HCT116 (cell line): Measurements from ENCODE around the gene ACTN2. TPM values are rescaled to one million over a fixed set of nuclear protein-coding genes. Genes with fewer than 3 reads are reported as not detected.

Experiments
- ATAC-seq: fragments of 200-7000 bp; cut with Tn5 transposase; 2 replicates; pipeline ENCODE4 v1.9.1; 2020; ENCODE audit warnings: mild to moderate bottlenecking, moderate library complexity
- BruUV-seq: library from RNA; stranded (reverse); fragments of 400-500 nt; replicated peaks from 2 replicates; lab custom pipeline; 2021; lab: Mats Ljungman, UMichigan
- CTCF ChIA-PET: fragments of 300-600 bp; sonication (Branson Sonifier 250); formaldehyde crosslinking; loops from one replicate; lab custom pipeline; 2021; ENCODE audit warnings: antibody characterized with exemption; lab: Charles Lee
- POLR2A ChIA-PET: fragments of 300-600, 350-600 bp; sonication (Branson Sonifier 250); formaldehyde crosslinking; loops from one replicate; lab custom pipeline; 2021; ENCODE audit warnings: antibody characterized with exemption; lab: Charles Lee
- RAD21 ChIA-PET, 2 experiments: fragments of 300-600 bp; sonication (Branson Sonifier 250); formaldehyde crosslinking; loops; one replicate each; lab custom pipeline; 2023; ENCODE audit warnings: low total read pairs in 2 of 2; ENCODE audit not compliant: uncharacterized antibody in 2 of 2, unreplicated experiment in 2 of 2, low non-redundant PET in 1 of 2; lab: Charles Lee
- DNase-seq: peaks from one replicate; pipeline ENCODE4 v3.0.0-alpha.2; 2010; ENCODE audit warnings: low read depth, low spot score
- H2AFZ ChIP-seq: fragments of 200-600 bp; shearing (Covaris generic), sonication (generic); 2 replicates; pipeline ENCODE4 v1.6.1; 2017; ENCODE audit warnings: low read depth, mixed run types, mixed read lengths, antibody characterized with exemption, low read length; ENCODE audit not compliant: poor library complexity, severe bottlenecking
- H3K27ac ChIP-seq: 2 replicates; pipeline ENCODE4 v1.5.1; 2012; ENCODE audit warnings: low read depth, low read length
- H3K27me3 ChIP-seq: fragments of 200-600 bp; sonication (generic); 2 replicates; pipeline ENCODE4 v1.6.1; 2016; ENCODE audit warnings: mixed run types, low read length, mixed read lengths; ENCODE audit not compliant: insufficient read depth
- H3K36me3 ChIP-seq, 2 experiments: fragments of 200-500 bp in 1 of 2; fragments of 200-600 bp in 1 of 2; sonication (Bioruptor generic) in 1 of 2; sonication (generic) in 1 of 2; 2 replicates each; pipeline versions ENCODE4 v1.5.1 to v1.6.1; 2014 to 2016; ENCODE audit warnings: low read length in 2 of 2, inconsistent platforms in 1 of 2, mixed read lengths in 1 of 2, mixed run types in 1 of 2; ENCODE audit not compliant: insufficient read depth in 2 of 2, control insufficient read depth in 1 of 2
- H3K4me1 ChIP-seq, 2 experiments: fragments of 200-600 bp in 1 of 2; sonication (generic) in 1 of 2; 2 replicates each; pipeline versions ENCODE4 v1.5.1 to v1.6.1; 2012 to 2017; ENCODE audit warnings: low read length in 2 of 2, inconsistent platforms in 1 of 2, mild to moderate bottlenecking in 1 of 2, mixed read lengths in 1 of 2, mixed run types in 1 of 2, moderate library complexity in 1 of 2; ENCODE audit not compliant: insufficient read depth in 2 of 2, control insufficient read depth in 1 of 2
- H3K4me2 ChIP-seq: fragments of 200-600 bp; sonication (generic); 2 replicates; pipeline ENCODE4 v1.6.1; 2017; ENCODE audit warnings: mixed run types, low read length, mixed read lengths
- H3K4me3 ChIP-seq, 2 experiments: fragments of 200-600 bp in 1 of 2; sonication (generic) in 1 of 2; replicated peaks in 1 of 2; 2 replicates each; pipeline ENCODE4 v1.5.1; 2011 to 2016; ENCODE audit warnings: low read length in 2 of 2, control low read depth in 1 of 2, low read depth in 1 of 2, mild to moderate bottlenecking in 1 of 2, mixed read lengths in 1 of 2, mixed run types in 1 of 2
- H3K79me2 ChIP-seq: fragments of 200-600 bp; sonication (generic); 2 replicates; pipeline ENCODE4 v1.6.1; 2017; ENCODE audit warnings: mild to moderate bottlenecking, mixed run types, low read length, moderate library complexity, mixed read lengths; ENCODE audit not compliant: insufficient read depth
- H3K9ac ChIP-seq: fragments of 200-600 bp; sonication (generic); 2 replicates; pipeline ENCODE4 v1.6.1; 2016; ENCODE audit warnings: low read length, mixed read lengths
- H3K9me2 ChIP-seq: fragments of 200-600 bp; sonication (generic), shearing (Covaris generic); 2 replicates; pipeline ENCODE4 v1.6.1; 2017; ENCODE audit warnings: mixed run types, mild to moderate bottlenecking, moderate library complexity; ENCODE audit not compliant: insufficient read depth
- H3K9me3 ChIP-seq, 2 experiments: fragments of 200-500 bp in 1 of 2; fragments of 200-600 bp in 1 of 2; sonication (Bioruptor generic) in 1 of 2; sonication (generic) in 1 of 2; 2 replicates each; pipeline ENCODE4 v1.6.1; 2014 to 2017; ENCODE audit warnings: low read length in 2 of 2, mixed read lengths in 2 of 2, inconsistent platforms in 1 of 2, low read depth in 1 of 2, mild to moderate bottlenecking in 1 of 2, mixed run types in 1 of 2, moderate library complexity in 1 of 2; ENCODE audit not compliant: control insufficient read depth in 1 of 2, insufficient read depth in 1 of 2
- H4K20me1 ChIP-seq: fragments of 200-600 bp; sonication (generic), shearing (Covaris generic); 2 replicates; pipeline ENCODE4 v1.6.1; 2017; ENCODE audit warnings: mixed run types, mild to moderate bottlenecking, moderate library complexity; ENCODE audit not compliant: insufficient read depth
- CBX3 ChIP-seq: IDR thresholded peaks from 2 replicates; pipeline ENCODE4 v1.6.1; 2012; ENCODE audit warnings: low read depth
- ELF1 ChIP-seq: IDR thresholded peaks from 2 replicates; pipeline ENCODE4 v1.6.1; 2012; ENCODE audit warnings: low read depth, borderline replicate concordance
- EZH2 ChIP-seq: fragments of 200-600 bp; sonication (generic); IDR thresholded peaks from 2 replicates; pipeline ENCODE4 v1.6.1; 2017; ENCODE audit warnings: antibody characterized with exemption, mixed run types
- EZH2phosphoT487 ChIP-seq: fragments of 200-600 bp; IDR thresholded peaks from 2 replicates; pipeline ENCODE4 v1.6.1; 2018; ENCODE audit warnings: antibody characterized with exemption, borderline replicate concordance
- POLR2A ChIP-seq: IDR thresholded peaks from 2 replicates; pipeline ENCODE4 v1.7.0; 2011; ENCODE audit warnings: borderline replicate concordance; ENCODE audit not compliant: insufficient read depth, insufficient read length; ENCODE audit errors: extremely low read depth
- POLR2AphosphoS5 ChIP-seq: IDR thresholded peaks from 2 replicates; pipeline ENCODE4 v1.6.1; 2011; ENCODE audit warnings: mild to moderate bottlenecking, low read depth, low read length, moderate library complexity
- RAD21 ChIP-seq: IDR thresholded peaks from 2 replicates; pipeline ENCODE4 v1.6.1; 2012; ENCODE audit warnings: low read depth, mild to moderate bottlenecking
- SIN3A ChIP-seq: IDR thresholded peaks from 2 replicates; pipeline ENCODE4 v1.6.1; 2012; ENCODE audit warnings: low read depth
- SP1 ChIP-seq: IDR thresholded peaks from 2 replicates; pipeline ENCODE4 v1.6.1; 2012; ENCODE audit warnings: low read depth
- SRF ChIP-seq: IDR thresholded peaks from 2 replicates; pipeline ENCODE4 v1.6.1; 2012; ENCODE audit warnings: low read depth
- TCF7L2 ChIP-seq: IDR thresholded peaks from 2 replicates; pipeline ENCODE4 v1.7.0; 2011; ENCODE audit warnings: borderline replicate concordance, inconsistent platforms; ENCODE audit not compliant: insufficient read depth, insufficient read length; ENCODE audit errors: extremely low read depth
- YY1 ChIP-seq: IDR thresholded peaks from 2 replicates; pipeline ENCODE4 v1.6.1; 2011; ENCODE audit warnings: low read length, low read depth, moderate library complexity, mild to moderate bottlenecking; ENCODE audit not compliant: insufficient replicate concordance; ENCODE audit errors: extremely low read depth
- ZFX ChIP-seq: fragments of 450-650 bp; IDR thresholded peaks from 2 replicates; pipeline ENCODE4 v1.6.1; 2017
- ZNF274 ChIP-seq: fragments of 200-500 bp; sonication (Bioruptor generic); IDR thresholded peaks from 2 replicates; pipeline ENCODE4 v1.6.1; 2014; ENCODE audit warnings: mild to moderate bottlenecking, low read depth, low read length, inconsistent platforms
- intact Hi-C: fragments of 100-400 bp; cut with micrococcal nuclease; formaldehyde crosslinking; loops from 2 replicates; pipeline ENCODE4 v1.10.0; 2022
- total RNA-seq: library from RNA; stranded (reverse); gene quantifications from one replicate; pipeline ENCODE4 v1.2.1, GENCODE V29; 2021; ENCODE audit not compliant: unreplicated experiment
- TF ChIP-seq, protein P1 (sequence below): IDR thresholded peaks from 2 replicates; pipeline ENCODE4 v1.6.1; 2012; ENCODE audit warnings: low read depth
- TF ChIP-seq, protein P2 (sequence below), 3 experiments: fragments of 200-600 bp in 1 of 3; sonication (generic) in 1 of 3; IDR thresholded peaks in 2 of 3; conservative IDR thresholded peaks in 1 of 3; 2 replicates each; pipeline ENCODE4 v1.5.1; 2012 to 2017; ENCODE audit warnings: low read depth in 2 of 3, low read length in 2 of 3, antibody characterized with exemption in 1 of 3, borderline replicate concordance in 1 of 3, control low read depth in 1 of 3, mild to moderate bottlenecking in 1 of 3, mixed read lengths in 1 of 3, mixed run types in 1 of 3, moderate library complexity in 1 of 3; ENCODE audit not compliant: insufficient read depth in 1 of 3
- TF ChIP-seq, protein P3 (sequence below): IDR thresholded peaks from 2 replicates; pipeline ENCODE4 v1.6.1; 2011; ENCODE audit warnings: mild to moderate bottlenecking, low read length, moderate library complexity; ENCODE audit not compliant: insufficient replicate concordance; ENCODE audit errors: extremely low read depth
- TF ChIP-seq, protein P4 (sequence below): IDR thresholded peaks from 2 replicates; pipeline ENCODE4 v1.6.1; 2012

The ACTN2 gene
- total RNA-seq, 1 experiment from 2014 or later = 0.20 TPM

DNA sequence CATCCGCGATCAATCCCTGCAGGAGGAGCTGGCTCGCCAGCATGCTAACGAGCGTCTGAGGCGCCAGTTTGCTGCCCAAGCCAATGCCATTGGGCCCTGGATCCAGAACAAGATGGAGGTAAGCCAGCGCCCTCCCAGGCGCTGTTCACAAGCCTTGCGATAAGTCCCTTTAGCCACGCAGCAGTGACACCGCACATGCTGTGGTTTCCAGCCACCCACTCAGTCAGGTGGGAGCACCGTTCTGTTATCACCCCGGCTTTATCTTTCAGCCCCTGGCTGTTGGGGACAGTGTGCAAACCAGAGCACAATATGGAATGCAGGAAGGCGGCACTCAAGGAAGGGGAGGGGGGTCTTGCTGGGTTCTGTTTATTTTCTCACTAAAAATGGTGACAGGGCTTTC is 67.7 kb downstream of the ACTN2 start (continued):
- TF ChIP-seq, protein P1, sequence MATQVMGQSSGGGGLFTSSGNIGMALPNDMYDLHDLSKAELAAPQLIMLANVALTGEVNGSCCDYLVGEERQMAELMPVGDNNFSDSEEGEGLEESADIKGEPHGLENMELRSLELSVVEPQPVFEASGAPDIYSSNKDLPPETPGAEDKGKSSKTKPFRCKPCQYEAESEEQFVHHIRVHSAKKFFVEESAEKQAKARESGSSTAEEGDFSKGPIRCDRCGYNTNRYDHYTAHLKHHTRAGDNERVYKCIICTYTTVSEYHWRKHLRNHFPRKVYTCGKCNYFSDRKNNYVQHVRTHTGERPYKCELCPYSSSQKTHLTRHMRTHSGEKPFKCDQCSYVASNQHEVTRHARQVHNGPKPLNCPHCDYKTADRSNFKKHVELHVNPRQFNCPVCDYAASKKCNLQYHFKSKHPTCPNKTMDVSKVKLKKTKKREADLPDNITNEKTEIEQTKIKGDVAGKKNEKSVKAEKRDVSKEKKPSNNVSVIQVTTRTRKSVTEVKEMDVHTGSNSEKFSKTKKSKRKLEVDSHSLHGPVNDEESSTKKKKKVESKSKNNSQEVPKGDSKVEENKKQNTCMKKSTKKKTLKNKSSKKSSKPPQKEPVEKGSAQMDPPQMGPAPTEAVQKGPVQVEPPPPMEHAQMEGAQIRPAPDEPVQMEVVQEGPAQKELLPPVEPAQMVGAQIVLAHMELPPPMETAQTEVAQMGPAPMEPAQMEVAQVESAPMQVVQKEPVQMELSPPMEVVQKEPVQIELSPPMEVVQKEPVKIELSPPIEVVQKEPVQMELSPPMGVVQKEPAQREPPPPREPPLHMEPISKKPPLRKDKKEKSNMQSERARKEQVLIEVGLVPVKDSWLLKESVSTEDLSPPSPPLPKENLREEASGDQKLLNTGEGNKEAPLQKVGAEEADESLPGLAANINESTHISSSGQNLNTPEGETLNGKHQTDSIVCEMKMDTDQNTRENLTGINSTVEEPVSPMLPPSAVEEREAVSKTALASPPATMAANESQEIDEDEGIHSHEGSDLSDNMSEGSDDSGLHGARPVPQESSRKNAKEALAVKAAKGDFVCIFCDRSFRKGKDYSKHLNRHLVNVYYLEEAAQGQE = no peak
- TF ChIP-seq YY1 = no peak
- TF ChIP-seq SRF = no peak
- TF ChIP-seq POLR2A = no peak
- no peak for TF ChIP-seq ZFX
- TF ChIP-seq ZNF274 = no peak
- TF ChIP-seq EZH2phosphoT487 = no peak
- no peak for TF ChIP-seq RAD21
- no peak for TF ChIP-seq SIN3A
- no peak for TF ChIP-seq EZH2
- TF ChIP-seq, all 23 proteins: peak for 0

DNA sequence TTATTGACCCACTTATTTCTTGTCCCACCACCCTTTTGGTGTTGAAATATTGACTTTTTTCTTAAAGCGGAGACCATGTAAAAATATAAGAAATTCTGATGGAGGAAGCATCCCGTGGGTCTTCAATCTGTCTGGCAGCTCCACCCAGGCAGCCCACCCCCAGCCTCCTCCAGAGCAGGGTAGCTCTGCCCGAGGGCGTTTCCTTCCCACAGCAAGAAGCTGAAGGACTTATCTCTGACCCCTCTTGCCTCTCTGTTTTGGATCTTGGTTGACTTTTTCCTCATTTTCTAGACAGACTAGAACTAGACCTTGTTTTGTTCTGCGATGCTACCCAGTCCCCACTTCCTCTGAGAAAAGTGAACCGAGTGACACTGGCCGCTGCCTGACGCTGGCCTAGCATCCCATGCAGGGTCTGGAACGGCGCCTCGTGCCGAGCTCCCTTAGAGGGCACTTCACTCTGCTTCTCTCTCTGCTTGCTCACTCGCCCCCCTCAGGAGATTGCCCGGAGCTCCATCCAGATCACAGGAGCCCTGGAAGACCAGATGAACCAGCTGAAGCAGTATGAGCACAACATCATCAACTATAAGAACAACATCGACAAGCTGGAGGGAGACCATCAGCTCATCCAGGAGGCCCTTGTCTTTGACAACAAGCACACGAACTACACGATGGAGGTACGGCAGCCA is 68.4 kb downstream of the ACTN2 start:
- intact Hi-C loops = loop anchor here (5.0 kb wide), 1 partner anchor 808 kb away; no protein-coding TSS in a partner anchor
- Histone ChIP-seq H3K9me3 (no peaks in the 10 kb centered on the region), H4K20me1 (no peaks in the 10 kb centered on the region), H3K9ac (no peak overlapping the region), H3K27me3 (no peaks in the 10 kb centered on the region), H3K4me1 (no peaks in the 10 kb centered on the region), H3K36me3 (no peaks in the 10 kb centered on the region), H3K79me2 (no peaks in the 10 kb centered on the region), H3K27ac (no peak overlapping the region), H2AFZ (no peak overlapping the region), H3K9me2 (no peaks in the 10 kb centered on the region), H3K4me2 (no peak overlapping the region), H3K4me3 (no peak overlapping the region)
- ChIA-PET POLR2A (no interaction called here), CTCF (interaction anchor here (1.4 kb wide), 1 partner anchor 14 kb away, joined by 4 read pairs; no protein-coding TSS in a partner anchor), RAD21 (interaction anchor here in 1 of 2 experiments (0.6 kb wide), 1 partner anchor 582 kb away, joined by 3 read pairs; no protein-coding TSS in a partner anchor)
- no peak for DNase-seq
- no peak for ATAC-seq
- BruUV-seq = no TSS peak
- TF ChIP-seq, protein P2, sequence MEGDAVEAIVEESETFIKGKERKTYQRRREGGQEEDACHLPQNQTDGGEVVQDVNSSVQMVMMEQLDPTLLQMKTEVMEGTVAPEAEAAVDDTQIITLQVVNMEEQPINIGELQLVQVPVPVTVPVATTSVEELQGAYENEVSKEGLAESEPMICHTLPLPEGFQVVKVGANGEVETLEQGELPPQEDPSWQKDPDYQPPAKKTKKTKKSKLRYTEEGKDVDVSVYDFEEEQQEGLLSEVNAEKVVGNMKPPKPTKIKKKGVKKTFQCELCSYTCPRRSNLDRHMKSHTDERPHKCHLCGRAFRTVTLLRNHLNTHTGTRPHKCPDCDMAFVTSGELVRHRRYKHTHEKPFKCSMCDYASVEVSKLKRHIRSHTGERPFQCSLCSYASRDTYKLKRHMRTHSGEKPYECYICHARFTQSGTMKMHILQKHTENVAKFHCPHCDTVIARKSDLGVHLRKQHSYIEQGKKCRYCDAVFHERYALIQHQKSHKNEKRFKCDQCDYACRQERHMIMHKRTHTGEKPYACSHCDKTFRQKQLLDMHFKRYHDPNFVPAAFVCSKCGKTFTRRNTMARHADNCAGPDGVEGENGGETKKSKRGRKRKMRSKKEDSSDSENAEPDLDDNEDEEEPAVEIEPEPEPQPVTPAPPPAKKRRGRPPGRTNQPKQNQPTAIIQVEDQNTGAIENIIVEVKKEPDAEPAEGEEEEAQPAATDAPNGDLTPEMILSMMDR (IDR thresholded peaks at IDR 0.05 in 2 of 3, conservative IDR thresholded peaks at IDR 0.05 in 1 of 3; ENCODE audit: borderline replicate concordance in 1 of 3, insufficient read depth in 1 of 3, low read depth in 2 of 3, low read length in 2 of 3) = no peak
- TF ChIP-seq, protein P3, sequence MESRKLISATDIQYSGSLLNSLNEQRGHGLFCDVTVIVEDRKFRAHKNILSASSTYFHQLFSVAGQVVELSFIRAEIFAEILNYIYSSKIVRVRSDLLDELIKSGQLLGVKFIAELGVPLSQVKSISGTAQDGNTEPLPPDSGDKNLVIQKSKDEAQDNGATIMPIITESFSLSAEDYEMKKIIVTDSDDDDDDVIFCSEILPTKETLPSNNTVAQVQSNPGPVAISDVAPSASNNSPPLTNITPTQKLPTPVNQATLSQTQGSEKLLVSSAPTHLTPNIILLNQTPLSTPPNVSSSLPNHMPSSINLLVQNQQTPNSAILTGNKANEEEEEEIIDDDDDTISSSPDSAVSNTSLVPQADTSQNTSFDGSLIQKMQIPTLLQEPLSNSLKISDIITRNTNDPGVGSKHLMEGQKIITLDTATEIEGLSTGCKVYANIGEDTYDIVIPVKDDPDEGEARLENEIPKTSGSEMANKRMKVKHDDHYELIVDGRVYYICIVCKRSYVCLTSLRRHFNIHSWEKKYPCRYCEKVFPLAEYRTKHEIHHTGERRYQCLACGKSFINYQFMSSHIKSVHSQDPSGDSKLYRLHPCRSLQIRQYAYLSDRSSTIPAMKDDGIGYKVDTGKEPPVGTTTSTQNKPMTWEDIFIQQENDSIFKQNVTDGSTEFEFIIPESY = no peak
- TF ChIP-seq EZH2 = no peak
- TF ChIP-seq SP1 = no peak
- TF ChIP-seq ELF1 = no peak
- TF ChIP-seq POLR2AphosphoS5 = no peak
- no peak for TF ChIP-seq CBX3
- no peak for TF ChIP-seq TCF7L2
- TF ChIP-seq, protein P4, sequence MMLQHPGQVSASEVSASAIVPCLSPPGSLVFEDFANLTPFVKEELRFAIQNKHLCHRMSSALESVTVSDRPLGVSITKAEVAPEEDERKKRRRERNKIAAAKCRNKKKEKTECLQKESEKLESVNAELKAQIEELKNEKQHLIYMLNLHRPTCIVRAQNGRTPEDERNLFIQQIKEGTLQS = no peak
